B cell (primary cell): ENCODE data around the gene PRKCA.

ENCODE experiments used
- CTCF ChIP-seq: fragments of 200-600 bp; IDR thresholded peaks from one replicate; pipeline ENCODE4 v1.8.0; 2022; ENCODE audit warnings: antibody characterized with exemption, mild to moderate bottlenecking
- EZH2 ChIP-seq: IDR thresholded peaks from 2 replicates; pipeline ENCODE4 v1.6.1; 2012; ENCODE audit warnings: borderline replicate concordance, low read depth, mild to moderate bottlenecking, moderate library complexity, low read length; ENCODE audit not compliant: insufficient read depth, poor library complexity, severe bottlenecking

GRCh38 chr17:66636111-66636510, 333.7 kb downstream of the PRKCA start:
- TF ChIP-seq CTCF (no peak), EZH2 (no peak)
